ENCODE measurements around the gene CARM1.

The CARM1 gene

GRCh38 chr19:10911579-10912363, 40.4 kb downstream of the CARM1 start:
- DNase-seq, result no peak

GRCh38 chr19:10912619-10913018, 41.3 kb downstream of the CARM1 start:
- DNase-seq, result no peak

GRCh38 chr19:10913716-10914340, 42.5 kb downstream of the CARM1 start:
- DNase-seq, result no peak

GRCh38 chr19:10915130-10916091, 44.1 kb downstream of the CARM1 start:
- DNase-seq, result no peak

GRCh38 chr19:10916602-10917001, 45.2 kb downstream of the CARM1 start:
- DNase-seq, result no peak

GRCh38 chr19:10918359-10918758, 47.0 kb downstream of the CARM1 start:
- DNase-seq, result no peak

GRCh38 chr19:10919352-10920287, 48.3 kb downstream of the CARM1 start:
- no peak for DNase-seq

- DNase-seq, result no peak
Observed at GRCh38 chr19:10920288-10920655, 48.9 kb downstream of the CARM1 start.

- DNase-seq, result no peak
Observed at GRCh38 chr19:10920781-10921180, 49.4 kb downstream of the CARM1 start.

- DNase-seq, result no peak
Observed at GRCh38 chr19:10921199-10921909, 50.0 kb downstream of the CARM1 start.

- DNase-seq, result no peak
Observed at GRCh38 chr19:10921910-10922637, 50.7 kb downstream of the CARM1 start.

GRCh38 chr19:10922638-10923014, 51.3 kb downstream of the CARM1 start:
- no peak for DNase-seq

GRCh38 chr19:10923260-10924112, 52.1 kb downstream of the CARM1 start:
- DNase-seq, result no peak

GRCh38 chr19:10924597-10924996, 53.2 kb downstream of the CARM1 start:
- DNase-seq, result no peak

GRCh38 chr19:10927730-10928562, 56.6 kb downstream of the CARM1 start:
- no peak for DNase-seq

GRCh38 chr19:10928563-10929401, 57.4 kb downstream of the CARM1 start, which contains the start of the genes TIMM29 and YIPF2:
TSS of gene TIMM29 (plus strand) at chr19:10928811. CDS start at chr19:10928823, 12 bp downstream.
TSS of gene YIPF2 (minus strand) at chr19:10928639. CDS start at chr19:10928410, 229 bp downstream.
- DNase-seq, result peak; percentile 94

- no peak for DNase-seq
Observed at GRCh38 chr19:10929402-10929794, 58.0 kb downstream of the CARM1 start.
